Fibroblast of mammary gland (primary cell): ENCODE results near the gene TSSK3.
A peak's percentile ranks its signal among the peaks of the same experiment; 100 is the strongest.

Experiments used
- DNase-seq: peaks from one replicate; pipeline ENCODE4 v3.0.0-alpha.2; 2010; ENCODE audit warnings: low read depth
- H3K4me3 ChIP-seq: 2 replicates; pipeline ENCODE4 v1.5.1; 2011; ENCODE audit warnings: low read depth, mild to moderate bottlenecking, low read length, moderate library complexity; ENCODE audit not compliant: control insufficient read depth
- TF ChIP-seq, protein P1 (sequence below): conservative IDR thresholded peaks from 2 replicates; pipeline ENCODE4 v1.5.1; 2011; ENCODE audit warnings: low read depth, low read length, inconsistent platforms; ENCODE audit not compliant: control insufficient read depth, insufficient read depth

Gene TSSK3

DNA sequence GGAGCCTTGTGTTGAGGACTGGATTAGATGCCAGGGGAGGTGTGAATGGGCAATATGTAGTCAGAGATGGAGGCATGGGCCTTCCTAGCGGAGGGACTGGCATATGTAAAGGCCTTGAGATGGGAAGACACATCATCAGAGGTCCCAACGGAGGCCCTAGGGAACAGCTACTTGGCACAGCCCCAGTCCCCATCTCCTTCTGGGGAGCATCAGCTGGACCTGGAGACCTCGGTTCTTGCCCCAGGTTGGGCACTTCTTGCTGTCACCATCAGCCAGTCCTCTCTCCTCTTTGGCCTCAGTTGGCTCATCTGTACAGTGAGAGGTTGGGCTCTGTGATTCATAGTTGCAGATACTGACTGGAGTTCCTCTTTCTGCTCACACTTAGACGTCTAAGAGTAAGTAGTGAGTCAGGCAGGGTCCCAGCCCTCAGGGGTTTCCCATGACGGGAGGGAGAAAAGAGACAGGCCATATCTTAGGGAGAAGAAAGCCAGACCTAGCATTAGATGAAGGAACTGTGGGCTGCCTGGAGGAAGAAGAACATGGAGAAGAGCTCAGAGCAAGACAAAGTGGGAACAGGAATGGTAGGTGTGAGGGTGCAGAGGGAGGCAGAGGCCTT, 22.9 kb upstream of the TSSK3 start:
- DNase-seq: peak; percentile 72
- TF ChIP-seq, protein P1, sequence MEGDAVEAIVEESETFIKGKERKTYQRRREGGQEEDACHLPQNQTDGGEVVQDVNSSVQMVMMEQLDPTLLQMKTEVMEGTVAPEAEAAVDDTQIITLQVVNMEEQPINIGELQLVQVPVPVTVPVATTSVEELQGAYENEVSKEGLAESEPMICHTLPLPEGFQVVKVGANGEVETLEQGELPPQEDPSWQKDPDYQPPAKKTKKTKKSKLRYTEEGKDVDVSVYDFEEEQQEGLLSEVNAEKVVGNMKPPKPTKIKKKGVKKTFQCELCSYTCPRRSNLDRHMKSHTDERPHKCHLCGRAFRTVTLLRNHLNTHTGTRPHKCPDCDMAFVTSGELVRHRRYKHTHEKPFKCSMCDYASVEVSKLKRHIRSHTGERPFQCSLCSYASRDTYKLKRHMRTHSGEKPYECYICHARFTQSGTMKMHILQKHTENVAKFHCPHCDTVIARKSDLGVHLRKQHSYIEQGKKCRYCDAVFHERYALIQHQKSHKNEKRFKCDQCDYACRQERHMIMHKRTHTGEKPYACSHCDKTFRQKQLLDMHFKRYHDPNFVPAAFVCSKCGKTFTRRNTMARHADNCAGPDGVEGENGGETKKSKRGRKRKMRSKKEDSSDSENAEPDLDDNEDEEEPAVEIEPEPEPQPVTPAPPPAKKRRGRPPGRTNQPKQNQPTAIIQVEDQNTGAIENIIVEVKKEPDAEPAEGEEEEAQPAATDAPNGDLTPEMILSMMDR: no peak
- no peak overlapping the region for H3K4me3 ChIP-seq

DNA sequence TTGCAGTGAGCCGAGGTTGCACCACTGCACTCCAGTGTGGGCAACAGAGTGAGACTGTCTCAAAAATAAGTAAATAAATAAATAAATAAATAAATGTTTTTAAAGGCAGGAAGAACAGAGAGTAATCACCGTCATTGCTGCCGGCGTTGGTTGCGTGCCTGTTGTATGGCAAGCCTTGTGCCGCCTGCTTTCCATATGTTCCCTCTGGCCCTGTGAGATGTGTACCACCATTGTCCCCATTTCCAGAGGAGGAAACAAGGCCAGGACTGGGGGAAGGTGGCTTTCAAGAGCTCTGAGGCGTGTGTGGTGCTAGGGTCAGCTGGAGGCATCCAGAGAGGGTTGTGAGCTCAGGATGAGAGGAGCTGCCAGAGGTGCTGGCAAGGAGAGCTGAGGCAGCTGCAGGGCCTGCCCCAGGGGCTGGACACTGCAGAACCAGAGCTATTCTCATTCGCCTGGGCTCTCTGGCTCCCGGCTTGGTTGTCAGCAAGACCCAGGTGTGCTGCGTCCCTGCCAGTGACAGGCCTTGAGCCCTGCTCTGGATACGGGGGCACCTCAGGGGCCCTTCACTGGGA, 21.1 kb upstream of the TSSK3 start:
- H3K4me3 ChIP-seq: no peak overlapping the region
- no peak for DNase-seq
- TF ChIP-seq, protein P1: no peak

DNA sequence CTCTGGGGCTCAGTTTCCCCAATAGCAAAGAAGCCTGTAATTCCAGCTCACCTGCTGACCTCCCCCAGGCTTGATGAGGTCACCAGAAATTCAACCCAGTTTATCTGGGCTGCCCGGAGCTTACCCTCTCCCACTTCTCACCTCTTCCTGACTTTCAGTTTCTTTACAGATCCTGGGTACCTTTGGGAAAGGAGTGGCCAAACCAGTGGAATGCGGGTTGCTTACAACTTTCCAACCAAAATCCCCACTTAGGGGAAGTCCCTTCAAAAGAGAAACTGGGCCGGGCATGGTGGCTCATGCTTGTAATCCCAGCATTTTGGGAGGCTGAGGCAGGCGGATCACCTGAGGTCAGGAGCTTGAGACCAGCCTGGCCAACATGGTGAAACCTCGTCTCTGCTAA, 20.4 kb upstream of the TSSK3 start:
- no peak for DNase-seq
- TF ChIP-seq, protein P1: no peak
- no peak overlapping the region for H3K4me3 ChIP-seq

DNA sequence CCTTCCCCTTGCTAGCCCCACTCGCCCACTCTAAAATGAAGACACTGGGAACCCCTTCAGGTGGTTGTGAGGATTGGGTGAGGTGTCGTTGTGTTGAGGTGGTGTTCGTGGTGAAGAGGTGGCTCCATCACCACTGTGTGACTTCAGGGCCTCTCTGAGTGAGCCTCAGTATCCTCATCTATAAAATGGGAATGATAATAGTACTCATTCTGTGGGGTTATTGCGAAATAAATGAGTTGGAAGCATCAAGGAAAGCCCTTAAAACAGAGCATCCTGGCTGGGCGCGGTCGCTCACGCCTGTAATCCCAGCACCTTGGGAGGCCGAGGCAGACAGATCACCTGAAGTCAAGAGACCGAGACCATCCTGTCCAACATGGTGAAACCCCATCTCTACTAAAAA, 19.6 kb upstream of the TSSK3 start:
- DNase-seq: no peak
- H3K4me3 ChIP-seq: no peak overlapping the region
- TF ChIP-seq, protein P1: no peak

DNA sequence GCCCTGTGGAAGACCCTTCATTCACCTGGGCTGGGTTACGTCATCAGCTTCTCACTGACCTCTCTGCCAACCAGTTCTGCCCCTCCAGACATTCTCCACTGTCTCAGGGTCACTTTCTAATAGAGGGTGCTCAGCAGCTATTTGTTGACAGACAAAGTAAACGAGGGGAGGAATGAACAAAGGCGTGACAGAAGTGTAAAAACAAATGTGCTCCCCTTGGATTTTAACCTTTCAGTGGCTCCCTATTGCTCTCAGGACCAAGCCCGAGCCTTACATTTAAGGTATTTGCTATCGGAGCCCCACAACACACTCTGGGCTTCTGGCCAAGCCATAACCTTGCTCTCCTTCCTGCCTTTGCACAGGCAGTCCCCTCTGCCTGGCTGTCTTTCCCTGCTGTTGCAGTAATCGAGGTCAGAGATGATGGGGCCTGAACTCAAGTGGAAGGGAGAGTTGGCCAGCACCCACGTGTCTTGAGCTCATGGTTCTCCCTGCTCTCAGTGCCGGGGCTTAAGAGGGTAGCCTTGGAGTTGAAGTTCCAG, 17.0 kb upstream of the TSSK3 start:
- peak; percentile 28 for DNase-seq
- no peak overlapping the region for H3K4me3 ChIP-seq
- TF ChIP-seq, protein P1: no peak

DNA sequence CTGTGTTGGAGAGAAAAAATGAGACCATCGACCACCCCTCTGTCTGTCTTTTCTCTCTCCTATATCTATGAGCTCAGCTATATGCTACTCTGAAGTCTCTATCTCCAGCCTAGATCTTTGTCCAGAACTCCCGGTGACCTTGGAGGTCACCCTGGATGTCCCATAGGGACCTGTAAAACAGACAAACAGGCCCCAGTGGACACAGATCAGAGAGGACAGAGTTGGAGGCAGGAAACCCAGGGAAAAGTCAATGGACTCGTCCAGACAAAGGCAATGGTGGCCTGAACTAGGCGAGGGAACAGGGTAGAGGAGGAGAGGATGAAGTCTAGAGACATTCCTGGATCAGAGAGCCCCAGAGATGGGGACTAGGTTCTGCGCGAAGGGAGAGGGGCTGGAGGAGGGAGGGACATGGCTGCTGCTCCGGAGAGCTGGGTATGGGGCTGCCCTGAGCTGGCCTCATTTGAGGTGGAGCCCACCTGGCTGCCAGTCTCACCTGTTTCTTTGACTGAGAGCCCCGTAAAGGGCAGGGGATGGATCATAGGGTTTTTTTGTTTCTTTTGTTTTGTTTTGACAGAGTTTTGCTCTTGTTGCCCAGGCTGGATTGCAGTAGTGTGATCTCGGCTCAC, 15.7 kb upstream of the TSSK3 start:
- no peak overlapping the region for H3K4me3 ChIP-seq
- TF ChIP-seq, protein P1: no peak
- no peak for DNase-seq
